Neural cell (in vitro differentiated cells): ENCODE measurements around the gene MSH3. TPM values are rescaled to one million over a fixed set of nuclear protein-coding genes. Genes with fewer than 3 reads are reported as not detected.

ENCODE experiments used
- H2AFZ ChIP-seq: fragments of 200-600, 300-800 bp; sonication (generic), shearing (Covaris generic); 2 replicates; pipeline ENCODE4 v1.6.0; 2014; ENCODE audit warnings: low read depth, mild to moderate bottlenecking, antibody characterized with exemption, low read length, moderate library complexity
- H3F3A ChIP-seq: fragments of 200-600 bp; shearing (Covaris generic); 2 replicates; pipeline ENCODE4 v1.6.1; 2016; ENCODE audit warnings: mild to moderate bottlenecking, moderate library complexity, mixed read lengths, antibody characterized with exemption, low read length; ENCODE audit not compliant: insufficient read depth, poor library complexity, severe bottlenecking
- H3K27ac ChIP-seq: fragments of 200-600, 300-800 bp; sonication (generic), shearing (Covaris generic); 2 replicates; pipeline ENCODE4 v1.5.1; 2014; ENCODE audit warnings: mild to moderate bottlenecking, low read length, moderate library complexity
- H3K27me3 ChIP-seq: fragments of 300-800, 200-600 bp; sonication (generic), shearing (Covaris generic); 2 replicates; pipeline ENCODE4 v1.6.0; 2014; ENCODE audit warnings: mild to moderate bottlenecking, low read depth, low read length, moderate library complexity; ENCODE audit not compliant: insufficient read depth
- H3K36me3 ChIP-seq: fragments of 300-800, 200-600 bp; sonication (generic), shearing (Covaris generic); 2 replicates; pipeline ENCODE4 v1.5.1; 2014; ENCODE audit warnings: mild to moderate bottlenecking, antibody characterized with exemption, low read length, moderate library complexity; ENCODE audit not compliant: insufficient read depth
- H3K4me2 ChIP-seq: fragments of 300-800, 200-600 bp; sonication (generic), shearing (Covaris generic); 2 replicates; pipeline ENCODE4 v1.6.0; 2014; ENCODE audit warnings: mild to moderate bottlenecking, low read length
- H3K4me3 ChIP-seq: fragments of 300-800, 200-600 bp; sonication (generic), shearing (Covaris generic); 2 replicates; pipeline ENCODE4 v1.5.1; 2014; ENCODE audit warnings: mild to moderate bottlenecking, low read length, moderate library complexity
- H3K79me2 ChIP-seq: fragments of 200-600 bp; shearing (Covaris generic); replicated peaks from 2 replicates; pipeline ENCODE4 v1.6.0; 2014; ENCODE audit warnings: mild to moderate bottlenecking, low read length, moderate library complexity; ENCODE audit not compliant: insufficient read depth
- H3K9ac ChIP-seq: fragments of 300-800, 200-600 bp; sonication (generic), shearing (Covaris generic); 2 replicates; pipeline ENCODE4 v1.6.1; 2016; ENCODE audit warnings: mild to moderate bottlenecking, low read length, mixed read lengths
- H3K9me2 ChIP-seq: fragments of 200-600 bp; shearing (Covaris generic); 2 replicates; pipeline ENCODE4 v1.6.1; 2016; ENCODE audit warnings: mild to moderate bottlenecking, low read length, mixed read lengths; ENCODE audit not compliant: insufficient read depth
- H3K9me3 ChIP-seq: fragments of 200-600, 300-800 bp; sonication (generic), shearing (Covaris generic); 2 replicates; pipeline ENCODE4 v1.6.1; 2016; ENCODE audit warnings: mild to moderate bottlenecking, mixed run types, low read length, moderate library complexity, mixed read lengths
- H4K20me1 ChIP-seq: fragments of 200-600 bp; shearing (Covaris generic); 2 replicates; pipeline ENCODE4 v1.6.1; 2016; ENCODE audit warnings: mild to moderate bottlenecking, mixed run types; ENCODE audit not compliant: insufficient read depth
- EP300 ChIP-seq: fragments of 450-650 bp; conservative IDR thresholded peaks from 2 replicates; pipeline ENCODE4 v1.6.1; 2014; ENCODE audit warnings: antibody characterized with exemption, mild to moderate bottlenecking, moderate library complexity; ENCODE audit not compliant: poor library complexity, severe bottlenecking
- EZH2 ChIP-seq: fragments of 200-600, 300-800 bp; shearing (Covaris generic), sonication (generic); IDR thresholded peaks from 2 replicates; pipeline ENCODE4 v1.6.1; 2014; ENCODE audit warnings: antibody characterized with exemption, low read length, borderline replicate concordance, mild to moderate bottlenecking; ENCODE audit not compliant: insufficient read depth, poor library complexity, severe bottlenecking
- MXI1 ChIP-seq: fragments of 450-650 bp; conservative IDR thresholded peaks from 2 replicates; pipeline ENCODE4 v1.6.1; 2014; ENCODE audit warnings: antibody characterized with exemption, mild to moderate bottlenecking; ENCODE audit not compliant: poor library complexity, severe bottlenecking
- POLR2AphosphoS5 ChIP-seq: IDR thresholded peaks from 2 replicates; pipeline ENCODE4 v1.6.1; 2012
- RAD21 ChIP-seq: fragments of 450-650 bp; conservative IDR thresholded peaks from 2 replicates; pipeline ENCODE4 v1.6.1; 2014; ENCODE audit warnings: antibody characterized with exemption, mild to moderate bottlenecking, moderate library complexity
- SMC3 ChIP-seq: fragments of 450-650 bp; conservative IDR thresholded peaks from 2 replicates; pipeline ENCODE4 v1.6.1; 2014; ENCODE audit warnings: antibody characterized with exemption, mild to moderate bottlenecking, moderate library complexity; ENCODE audit not compliant: poor library complexity
- TAF1 ChIP-seq: IDR thresholded peaks from 2 replicates; pipeline ENCODE4 v1.6.1; 2012; ENCODE audit warnings: low read depth
- polyA plus RNA-seq: library from polyadenylated mRNA; depleted of rRNA; stranded (reverse); fragments of >200 nt; gene quantifications from 2 replicates; pipeline ENCODE4 v1.2.3, GENCODE V29; 2014
- TF ChIP-seq, protein P1 (sequence below): fragments of 450-650 bp; IDR thresholded peaks from 2 replicates; pipeline ENCODE4 v1.5.1; 2014; ENCODE audit warnings: antibody characterized with exemption, mild to moderate bottlenecking, moderate library complexity; ENCODE audit not compliant: poor library complexity, severe bottlenecking
- TF ChIP-seq, protein P2 (sequence below): IDR thresholded peaks from 2 replicates; pipeline ENCODE4 v1.6.1; 2012; ENCODE audit warnings: borderline replicate concordance

Gene MSH3
- polyA plus RNA-seq, 1 donor from 2014 or later, result 9.8 TPM

DNA sequence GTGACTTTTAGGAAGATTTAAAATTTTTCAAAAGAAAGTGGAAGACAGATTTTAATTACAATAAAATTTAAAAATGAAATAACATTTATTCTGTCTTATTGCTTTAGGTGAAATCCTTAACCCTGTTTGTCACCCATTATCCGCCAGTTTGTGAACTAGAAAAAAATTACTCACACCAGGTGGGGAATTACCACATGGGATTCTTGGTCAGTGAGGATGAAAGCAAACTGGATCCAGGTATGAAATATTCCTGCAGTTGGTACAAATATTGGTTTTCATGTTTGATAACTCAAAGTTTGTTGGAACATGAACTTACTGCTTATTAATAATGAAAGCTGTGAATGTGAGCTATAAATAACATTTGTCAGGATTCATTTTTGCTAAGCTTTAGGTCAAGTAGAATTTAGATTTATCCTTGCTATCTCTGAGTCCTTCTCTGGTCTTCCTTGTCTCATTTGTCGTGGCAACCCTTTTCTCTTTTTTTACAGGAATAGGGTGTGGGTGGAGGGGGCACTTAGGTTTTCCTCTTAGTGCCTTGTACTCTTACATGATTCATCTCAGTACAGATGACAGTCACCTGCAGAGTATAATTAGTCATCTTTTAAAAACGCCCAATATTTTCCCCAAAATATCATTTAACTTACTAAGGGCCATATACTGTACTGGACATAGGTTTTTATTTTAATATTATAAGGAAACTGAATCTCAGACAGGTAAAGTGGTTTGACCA, 210.4 kb downstream of the MSH3 start:
- no peaks in the 10 kb centered on the region for H3K9me2 ChIP-seq
- no peak overlapping the region for H3K9ac ChIP-seq
- H3K36me3 ChIP-seq, result no peaks in the 10 kb centered on the region
- H4K20me1 ChIP-seq, result no peaks in the 10 kb centered on the region
- TF ChIP-seq MXI1 (no peak), SMC3 (no peak), POLR2AphosphoS5 (no peak), EP300 (no peak), RAD21 (no peak), EZH2 (no peak), TAF1 (no peak)
- TF ChIP-seq, protein P1, sequence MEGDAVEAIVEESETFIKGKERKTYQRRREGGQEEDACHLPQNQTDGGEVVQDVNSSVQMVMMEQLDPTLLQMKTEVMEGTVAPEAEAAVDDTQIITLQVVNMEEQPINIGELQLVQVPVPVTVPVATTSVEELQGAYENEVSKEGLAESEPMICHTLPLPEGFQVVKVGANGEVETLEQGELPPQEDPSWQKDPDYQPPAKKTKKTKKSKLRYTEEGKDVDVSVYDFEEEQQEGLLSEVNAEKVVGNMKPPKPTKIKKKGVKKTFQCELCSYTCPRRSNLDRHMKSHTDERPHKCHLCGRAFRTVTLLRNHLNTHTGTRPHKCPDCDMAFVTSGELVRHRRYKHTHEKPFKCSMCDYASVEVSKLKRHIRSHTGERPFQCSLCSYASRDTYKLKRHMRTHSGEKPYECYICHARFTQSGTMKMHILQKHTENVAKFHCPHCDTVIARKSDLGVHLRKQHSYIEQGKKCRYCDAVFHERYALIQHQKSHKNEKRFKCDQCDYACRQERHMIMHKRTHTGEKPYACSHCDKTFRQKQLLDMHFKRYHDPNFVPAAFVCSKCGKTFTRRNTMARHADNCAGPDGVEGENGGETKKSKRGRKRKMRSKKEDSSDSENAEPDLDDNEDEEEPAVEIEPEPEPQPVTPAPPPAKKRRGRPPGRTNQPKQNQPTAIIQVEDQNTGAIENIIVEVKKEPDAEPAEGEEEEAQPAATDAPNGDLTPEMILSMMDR, result no peak
- TF ChIP-seq, protein P2, sequence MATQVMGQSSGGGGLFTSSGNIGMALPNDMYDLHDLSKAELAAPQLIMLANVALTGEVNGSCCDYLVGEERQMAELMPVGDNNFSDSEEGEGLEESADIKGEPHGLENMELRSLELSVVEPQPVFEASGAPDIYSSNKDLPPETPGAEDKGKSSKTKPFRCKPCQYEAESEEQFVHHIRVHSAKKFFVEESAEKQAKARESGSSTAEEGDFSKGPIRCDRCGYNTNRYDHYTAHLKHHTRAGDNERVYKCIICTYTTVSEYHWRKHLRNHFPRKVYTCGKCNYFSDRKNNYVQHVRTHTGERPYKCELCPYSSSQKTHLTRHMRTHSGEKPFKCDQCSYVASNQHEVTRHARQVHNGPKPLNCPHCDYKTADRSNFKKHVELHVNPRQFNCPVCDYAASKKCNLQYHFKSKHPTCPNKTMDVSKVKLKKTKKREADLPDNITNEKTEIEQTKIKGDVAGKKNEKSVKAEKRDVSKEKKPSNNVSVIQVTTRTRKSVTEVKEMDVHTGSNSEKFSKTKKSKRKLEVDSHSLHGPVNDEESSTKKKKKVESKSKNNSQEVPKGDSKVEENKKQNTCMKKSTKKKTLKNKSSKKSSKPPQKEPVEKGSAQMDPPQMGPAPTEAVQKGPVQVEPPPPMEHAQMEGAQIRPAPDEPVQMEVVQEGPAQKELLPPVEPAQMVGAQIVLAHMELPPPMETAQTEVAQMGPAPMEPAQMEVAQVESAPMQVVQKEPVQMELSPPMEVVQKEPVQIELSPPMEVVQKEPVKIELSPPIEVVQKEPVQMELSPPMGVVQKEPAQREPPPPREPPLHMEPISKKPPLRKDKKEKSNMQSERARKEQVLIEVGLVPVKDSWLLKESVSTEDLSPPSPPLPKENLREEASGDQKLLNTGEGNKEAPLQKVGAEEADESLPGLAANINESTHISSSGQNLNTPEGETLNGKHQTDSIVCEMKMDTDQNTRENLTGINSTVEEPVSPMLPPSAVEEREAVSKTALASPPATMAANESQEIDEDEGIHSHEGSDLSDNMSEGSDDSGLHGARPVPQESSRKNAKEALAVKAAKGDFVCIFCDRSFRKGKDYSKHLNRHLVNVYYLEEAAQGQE, result no peak
- H3K9me3 ChIP-seq, result no peaks in the 10 kb centered on the region
- no peaks in the 10 kb centered on the region for H3K79me2 ChIP-seq
- H3K27ac ChIP-seq, result no peak overlapping the region
- no peak overlapping the region for H3K4me3 ChIP-seq
- H3F3A ChIP-seq, result no peaks in the 10 kb centered on the region
- H2AFZ ChIP-seq, result no peak overlapping the region
- H3K4me2 ChIP-seq, result no peak overlapping the region
- no peaks in the 10 kb centered on the region for H3K27me3 ChIP-seq

DNA sequence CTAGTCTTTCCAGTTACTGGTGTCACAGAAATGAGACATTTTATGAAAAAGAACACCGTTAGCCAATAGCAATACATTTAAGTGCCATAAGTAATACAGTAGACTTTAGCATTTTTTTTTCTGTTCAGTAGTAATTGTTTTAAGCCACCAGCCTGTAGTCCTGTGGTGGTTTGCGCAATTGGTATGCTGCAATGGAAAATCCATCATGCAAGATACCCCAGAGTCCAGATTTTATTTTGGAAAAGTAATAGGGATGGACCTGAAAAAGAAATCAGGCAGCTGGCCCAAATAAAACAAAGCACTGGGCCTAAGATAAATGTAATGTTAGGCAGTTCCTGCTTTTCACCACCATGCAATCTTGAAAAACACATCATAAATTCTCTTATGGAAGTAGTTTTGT, 211.1 kb downstream of the MSH3 start:
- H3K36me3 ChIP-seq, result no peaks in the 10 kb centered on the region
- H4K20me1 ChIP-seq, result no peaks in the 10 kb centered on the region
- no peaks in the 10 kb centered on the region for H3K27me3 ChIP-seq
- no peaks in the 10 kb centered on the region for H3K9me3 ChIP-seq
- TF ChIP-seq EZH2 (no peak), TAF1 (no peak), SMC3 (no peak), EP300 (no peak), RAD21 (no peak), POLR2AphosphoS5 (no peak), MXI1 (no peak)
- TF ChIP-seq, protein P1, result no peak
- TF ChIP-seq, protein P2, result no peak
- H3K4me2 ChIP-seq, result no peak overlapping the region
- H3K4me3 ChIP-seq, result no peak overlapping the region
- no peak overlapping the region for H3K9ac ChIP-seq
- H2AFZ ChIP-seq, result no peak overlapping the region
- H3F3A ChIP-seq, result no peaks in the 10 kb centered on the region
- no peak overlapping the region for H3K27ac ChIP-seq
- no peaks in the 10 kb centered on the region for H3K9me2 ChIP-seq
- H3K79me2 ChIP-seq, result no peaks in the 10 kb centered on the region
